NOMO-1 (cell line): ENCODE data around the gene MCF2L.
"Not testable (repeated sequence)": the region's sequence is repeated elsewhere in the genome, so short reads cannot be mapped to it uniquely, and the experiment has no call there.

ENCODE experiments used
- DNase-seq, 2 experiments: peaks; one replicate each; lab custom pipeline; 2025; ENCODE audit not compliant: unreplicated experiment in 2 of 2; lab: John Stamatoyannopoulos, UW

MCF2L gene

DNA sequence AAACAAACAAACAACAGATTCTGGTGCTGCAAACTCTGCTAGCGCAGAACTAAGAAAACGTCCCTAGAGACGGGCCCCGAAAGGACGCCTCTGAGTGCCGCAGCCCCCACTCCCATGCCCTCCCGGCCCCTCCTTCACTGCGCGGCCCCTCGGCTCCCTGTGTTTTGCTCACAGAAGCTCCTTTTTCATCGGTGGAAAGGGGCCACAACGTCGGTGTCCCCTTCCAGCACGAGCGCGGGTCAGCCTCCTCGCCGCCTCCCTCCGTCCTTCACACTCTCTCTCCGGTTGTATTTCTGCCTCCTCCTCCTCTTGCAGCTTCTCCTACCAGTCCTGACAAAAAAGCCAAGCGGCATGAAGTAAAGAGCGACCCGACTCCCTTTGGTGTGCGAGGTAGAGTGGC, 121.8 kb downstream of the MCF2L start:
- no peak for DNase-seq

GRCh38 chr13:113091211-113091771, 122.3 kb downstream of the MCF2L start:
- DNase-seq = no peak

- no peak for DNase-seq
These were observed 123.1 kb downstream of the MCF2L start for GRCh38 chr13:113091891-113092775.

GRCh38 chr13:113092776-113093579, 124.0 kb downstream of the MCF2L start:
- DNase-seq = no peak

GRCh38 chr13:113093580-113094409, 124.8 kb downstream of the MCF2L start:
- DNase-seq = no peak

GRCh38 chr13:113094410-113094800, 125.4 kb downstream of the MCF2L start:
- no peak for DNase-seq

DNA sequence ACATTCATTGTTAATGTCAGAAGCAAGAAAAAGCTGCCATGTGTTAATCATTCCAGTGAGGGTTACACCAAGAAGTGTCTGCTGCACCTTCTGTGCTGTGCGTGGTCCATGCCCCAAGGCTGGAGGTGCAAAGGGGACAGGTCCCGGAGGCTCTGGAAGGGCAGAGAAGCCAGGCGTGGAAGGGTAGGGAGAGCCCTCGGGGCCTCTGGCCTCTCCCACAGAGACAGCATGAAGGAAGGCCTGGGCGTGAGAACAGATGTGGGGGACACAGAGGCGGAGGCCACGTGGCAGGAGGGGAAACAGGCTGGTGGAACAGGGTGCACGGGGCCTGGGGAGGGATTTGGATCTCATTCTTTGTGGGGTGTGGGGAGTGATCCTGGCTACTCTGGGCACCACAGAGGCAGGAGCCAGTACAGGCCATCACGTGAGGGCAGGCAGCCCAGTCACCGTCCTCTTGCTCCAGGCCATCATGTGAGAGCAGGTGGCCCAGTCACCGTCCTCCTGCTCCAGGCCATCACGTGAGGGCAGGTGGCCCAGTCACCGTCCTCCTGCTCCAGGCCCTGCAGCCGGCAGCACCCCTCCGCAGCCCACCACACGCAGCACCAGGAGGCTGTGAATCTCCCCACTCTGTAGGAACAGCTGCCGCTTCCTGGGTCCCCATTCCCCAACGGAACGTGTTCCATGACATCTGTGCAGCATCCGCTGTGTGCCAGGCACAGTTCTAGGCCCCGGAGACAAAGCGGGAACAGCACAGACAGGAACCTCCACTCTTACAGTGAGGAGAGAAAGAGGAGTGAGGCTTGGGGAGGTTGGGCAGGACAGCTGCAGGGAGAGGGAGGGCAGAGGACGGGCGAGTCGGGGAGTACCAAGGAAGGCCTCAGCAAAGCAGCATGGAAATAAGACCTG, 126.4 kb downstream of the MCF2L start:
- DNase-seq = no peak

- no peak for DNase-seq
These were observed 127.2 kb downstream of the MCF2L start for GRCh38 chr13:113096052-113096744.

- DNase-seq = no peak
These were observed 127.8 kb downstream of the MCF2L start for GRCh38 chr13:113096745-113097305.

- DNase-seq = no peak
These were observed 128.6 kb downstream of the MCF2L start for GRCh38 chr13:113097651-113098050.

DNA sequence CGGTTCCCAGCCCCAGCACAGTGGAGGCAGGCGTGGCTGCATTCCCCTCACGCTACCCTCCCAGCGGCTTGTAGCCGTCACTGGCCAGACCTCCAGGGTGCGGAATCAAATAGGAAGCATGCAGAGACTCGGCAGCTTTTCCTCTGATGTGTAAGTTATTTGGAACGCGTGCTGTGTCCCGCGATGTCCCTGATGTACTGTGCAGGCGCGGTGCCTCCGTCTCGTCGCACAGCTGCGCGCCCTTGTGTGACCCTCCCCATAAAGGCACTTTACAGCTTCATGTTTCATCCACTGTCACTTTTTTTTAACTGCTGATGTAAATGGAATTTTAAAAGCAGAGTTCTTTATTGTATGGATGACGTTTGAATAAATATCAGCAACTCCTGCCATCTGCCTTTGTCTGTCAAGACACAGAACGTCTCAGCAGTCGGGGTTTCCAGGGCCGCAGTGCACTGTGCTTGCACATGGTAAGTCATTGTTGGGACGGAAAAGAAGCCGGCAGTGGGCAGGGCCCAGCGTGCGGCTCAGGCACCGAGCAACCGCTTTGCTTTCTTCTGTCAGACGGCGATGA, 129.2 kb downstream of the MCF2L start:
- no peak for DNase-seq

- DNase-seq = no peak
These were observed 130.1 kb downstream of the MCF2L start for GRCh38 chr13:113099142-113099541.

DNA sequence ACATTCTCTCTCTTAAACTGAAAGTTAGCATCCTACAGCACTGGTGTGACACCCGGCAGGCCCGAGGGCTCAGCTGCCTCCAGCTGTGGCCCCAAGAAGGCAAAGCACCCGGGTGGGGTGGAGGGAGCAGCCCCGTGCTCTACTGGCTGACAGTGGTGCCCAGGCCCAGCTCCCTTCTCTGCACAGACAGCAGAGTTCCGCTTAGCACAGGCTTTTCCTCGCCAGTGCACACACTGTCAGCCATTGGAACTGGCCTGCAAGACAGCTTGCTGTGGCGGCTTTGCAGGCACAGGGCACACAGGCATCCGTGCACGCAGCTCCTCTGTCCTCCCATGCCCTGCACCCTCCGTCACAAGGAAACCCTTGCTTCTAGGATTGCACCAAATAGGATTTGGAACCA, 133.3 kb downstream of the MCF2L start:
- not testable (repeated sequence) for DNase-seq

DNA sequence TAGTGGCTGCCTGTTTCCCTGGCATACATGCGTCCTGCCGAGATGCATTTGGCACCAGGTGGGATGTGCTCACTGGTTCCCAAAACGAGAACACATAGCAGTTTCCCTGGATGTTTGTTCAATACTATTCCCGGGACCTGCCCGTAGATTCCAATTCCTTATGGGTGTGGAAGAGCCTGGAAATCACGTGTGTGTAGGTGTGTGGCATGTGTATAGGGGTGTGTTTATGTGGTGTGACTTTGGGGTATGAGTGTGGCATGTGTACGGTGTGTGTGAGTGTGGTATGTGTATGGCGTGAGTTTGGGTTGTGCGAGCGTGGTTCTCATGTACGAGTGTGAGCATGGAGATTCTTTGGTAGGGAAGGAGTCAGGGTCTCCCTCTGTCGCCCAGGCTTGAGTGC, 133.7 kb downstream of the MCF2L start:
- no peak for DNase-seq

GRCh38 chr13:113103646-113104045, 134.6 kb downstream of the MCF2L start:
- no peak for DNase-seq

GRCh38 chr13:113105032-113105920, 136.3 kb downstream of the MCF2L start, which contains the start of gene F7:
F7 (plus strand) TSS chr13:113105791; CDS start chr13:113105842, 51 bp downstream.
- DNase-seq = no peak

GRCh38 chr13:113105921-113106452, 137.0 kb downstream of the MCF2L start:
- no peak for DNase-seq
